Measurements from ENCODE around the gene MRC2.

MRC2 gene

DNA sequence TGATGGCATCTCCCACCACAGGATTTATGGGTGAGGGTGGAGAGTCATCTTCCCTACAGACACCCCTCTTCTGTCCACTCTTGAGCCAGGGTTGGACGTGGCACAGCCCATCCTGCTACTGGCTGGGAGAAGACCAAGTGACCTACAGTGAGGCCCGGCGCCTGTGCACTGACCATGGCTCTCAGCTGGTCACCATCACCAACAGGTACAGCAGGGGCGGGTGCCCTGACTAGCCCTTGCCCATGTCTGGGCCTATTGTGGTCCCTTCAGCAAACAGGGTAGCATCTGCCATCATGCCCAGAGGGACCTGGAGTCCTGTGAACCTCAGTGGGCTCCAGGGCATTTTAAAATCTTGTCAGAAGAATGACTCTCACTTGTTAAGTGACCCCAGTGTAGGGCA is 48.2 kb downstream of the MRC2 start:
- no peak overlapping the region for H3K9ac ChIP-seq (ENCODE audit: low read depth, low read length)
- no peaks in the 10 kb centered on the region for H3K9me3 ChIP-seq (ENCODE audit: control insufficient read depth, insufficient read depth, low read length)
- no peaks in the 10 kb centered on the region for H3K27me3 ChIP-seq (ENCODE audit: control insufficient read depth, insufficient read depth, low read length)
- no peak overlapping the region for H3K4me3 ChIP-seq (ENCODE audit: low read depth, low read length)
- H3K36me3 ChIP-seq (ENCODE audit: control insufficient read depth, insufficient read depth, low read length): no peaks in the 10 kb centered on the region; the same call in 1 of the 2 replicates
- no peaks in the 10 kb centered on the region for H3K4me1 ChIP-seq (ENCODE audit: control insufficient read depth, insufficient read depth, low read length)
- no peak overlapping the region for H3K27ac ChIP-seq (ENCODE audit: low read depth, low read length)

DNA sequence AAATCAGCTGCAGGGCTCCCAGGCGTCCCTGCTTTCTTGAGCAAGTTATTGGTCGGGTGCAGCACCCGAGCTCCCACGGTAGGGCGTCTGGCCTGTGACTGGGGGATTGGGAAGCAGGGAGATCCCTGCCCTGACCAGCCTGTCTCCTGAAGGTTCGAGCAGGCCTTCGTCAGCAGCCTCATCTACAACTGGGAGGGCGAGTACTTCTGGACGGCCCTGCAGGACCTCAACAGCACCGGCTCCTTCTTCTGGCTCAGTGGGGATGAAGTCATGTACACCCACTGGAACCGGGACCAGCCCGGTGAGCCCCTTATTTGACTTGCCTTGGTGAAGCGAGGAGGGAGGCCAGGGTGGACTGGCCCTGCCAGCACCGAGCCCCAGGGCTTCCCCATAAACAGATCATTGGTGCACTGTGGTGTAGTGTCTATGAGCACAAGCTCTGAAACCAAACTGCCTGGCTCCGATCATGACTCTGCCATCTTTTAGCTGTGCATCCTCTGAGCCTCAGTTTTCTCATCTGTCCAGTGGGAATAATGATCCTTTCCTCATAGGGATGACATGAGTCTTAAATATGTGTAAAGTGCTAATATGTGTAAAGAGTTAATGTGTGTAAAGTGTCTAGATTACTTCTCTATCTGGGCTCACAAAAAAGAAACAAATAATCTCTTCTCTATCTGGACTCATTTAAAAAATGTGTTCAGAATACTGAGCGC is 48.9 kb downstream of the MRC2 start:
- Histone ChIP-seq H3K27ac (ENCODE audit: low read depth, low read length) (no peak overlapping the region), H3K4me3 (ENCODE audit: low read depth, low read length) (no peak overlapping the region), H3K4me1 (ENCODE audit: control insufficient read depth, insufficient read depth, low read length) (no peaks in the 10 kb centered on the region), H3K9ac (ENCODE audit: low read depth, low read length) (no peak overlapping the region), H3K27me3 (ENCODE audit: control insufficient read depth, insufficient read depth, low read length) (no peaks in the 10 kb centered on the region), H3K36me3 (ENCODE audit: control insufficient read depth, insufficient read depth, low read length) (no peaks in the 10 kb centered on the region; the same call in 1 of the 2 replicates), H3K9me3 (ENCODE audit: control insufficient read depth, insufficient read depth, low read length) (no peaks in the 10 kb centered on the region)

DNA sequence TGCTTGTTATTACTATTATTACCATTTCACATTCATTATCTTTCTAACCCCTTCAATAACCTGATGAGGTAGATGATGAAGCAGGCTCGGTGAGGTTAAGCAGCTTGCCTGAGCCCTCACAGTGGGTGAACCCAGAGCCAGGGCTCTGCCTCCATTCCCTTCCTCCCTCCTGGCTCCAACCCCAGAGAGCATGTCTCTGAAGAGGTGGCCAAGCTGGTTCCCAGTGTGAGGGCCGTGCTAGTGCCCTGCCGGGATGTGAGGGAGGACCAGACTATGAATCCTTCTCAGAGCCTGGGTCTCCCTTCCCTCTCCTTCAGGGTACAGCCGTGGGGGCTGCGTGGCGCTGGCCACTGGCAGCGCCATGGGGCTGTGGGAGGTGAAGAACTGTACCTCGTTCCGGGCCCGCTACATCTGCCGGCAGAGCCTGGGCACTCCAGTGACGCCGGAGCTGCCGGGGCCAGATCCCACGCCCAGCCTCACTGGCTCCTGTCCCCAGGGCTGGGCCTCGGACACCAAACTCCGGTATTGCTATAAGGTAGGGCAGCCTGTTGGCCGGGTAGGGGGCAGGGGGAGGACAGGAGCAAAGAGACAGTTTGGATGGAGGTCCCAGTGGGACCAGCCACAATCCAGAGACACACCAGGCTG is 49.6 kb downstream of the MRC2 start:
- no peak overlapping the region for H3K27ac ChIP-seq (ENCODE audit: low read depth, low read length)
- no peaks in the 10 kb centered on the region for H3K9me3 ChIP-seq (ENCODE audit: control insufficient read depth, insufficient read depth, low read length)
- no peaks in the 10 kb centered on the region for H3K4me1 ChIP-seq (ENCODE audit: control insufficient read depth, insufficient read depth, low read length)
- H3K9ac ChIP-seq (ENCODE audit: low read depth, low read length): no peak overlapping the region
- H3K27me3 ChIP-seq (ENCODE audit: control insufficient read depth, insufficient read depth, low read length): no peaks in the 10 kb centered on the region
- peaks cover 3% of the 10 kb centered on the region; the same call in 1 of the 2 replicates for H3K36me3 ChIP-seq (ENCODE audit: control insufficient read depth, insufficient read depth, low read length)
- H3K4me3 ChIP-seq (ENCODE audit: low read depth, low read length): no peak overlapping the region

DNA sequence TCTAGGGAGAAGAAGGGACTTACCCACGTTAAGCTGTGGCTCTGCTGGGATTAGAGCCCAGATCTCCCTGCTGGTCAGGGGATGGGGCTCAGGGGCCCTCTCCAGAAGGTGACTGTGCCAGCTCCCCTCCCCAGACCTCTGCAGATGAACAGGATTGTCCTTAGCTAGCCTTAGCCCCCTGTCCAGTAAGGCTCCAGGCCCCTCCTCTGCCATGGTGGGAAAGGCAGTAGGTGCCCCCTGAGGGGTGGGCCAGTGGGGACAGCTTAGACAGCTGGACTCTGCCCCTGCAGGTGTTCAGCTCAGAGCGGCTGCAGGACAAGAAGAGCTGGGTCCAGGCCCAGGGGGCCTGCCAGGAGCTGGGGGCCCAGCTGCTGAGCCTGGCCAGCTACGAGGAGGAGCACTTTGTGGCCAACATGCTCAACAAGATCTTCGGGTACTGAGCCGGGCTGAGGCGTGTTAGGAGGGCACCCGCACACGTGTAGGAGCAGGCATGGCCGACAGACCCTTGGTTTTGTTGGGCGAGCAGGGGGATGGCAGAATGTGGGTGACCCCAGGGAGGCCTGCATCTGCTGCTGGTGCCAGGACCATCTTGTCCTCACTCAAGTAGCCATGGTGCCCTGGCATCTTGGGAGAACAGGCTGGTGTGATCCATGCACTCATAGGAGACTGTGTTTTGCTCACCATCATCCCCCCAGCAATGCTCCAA is 50.9 kb downstream of the MRC2 start:
- Histone ChIP-seq H3K9ac (ENCODE audit: low read depth, low read length) (no peak overlapping the region), H3K4me3 (ENCODE audit: low read depth, low read length) (no peak overlapping the region), H3K36me3 (ENCODE audit: control insufficient read depth, insufficient read depth, low read length) (peaks cover 6% of the 10 kb centered on the region), H3K27ac (ENCODE audit: low read depth, low read length) (no peak overlapping the region), H3K27me3 (ENCODE audit: control insufficient read depth, insufficient read depth, low read length) (no peaks in the 10 kb centered on the region), H3K4me1 (ENCODE audit: control insufficient read depth, insufficient read depth, low read length) (no peaks in the 10 kb centered on the region), H3K9me3 (ENCODE audit: control insufficient read depth, insufficient read depth, low read length) (no peaks in the 10 kb centered on the region)

DNA sequence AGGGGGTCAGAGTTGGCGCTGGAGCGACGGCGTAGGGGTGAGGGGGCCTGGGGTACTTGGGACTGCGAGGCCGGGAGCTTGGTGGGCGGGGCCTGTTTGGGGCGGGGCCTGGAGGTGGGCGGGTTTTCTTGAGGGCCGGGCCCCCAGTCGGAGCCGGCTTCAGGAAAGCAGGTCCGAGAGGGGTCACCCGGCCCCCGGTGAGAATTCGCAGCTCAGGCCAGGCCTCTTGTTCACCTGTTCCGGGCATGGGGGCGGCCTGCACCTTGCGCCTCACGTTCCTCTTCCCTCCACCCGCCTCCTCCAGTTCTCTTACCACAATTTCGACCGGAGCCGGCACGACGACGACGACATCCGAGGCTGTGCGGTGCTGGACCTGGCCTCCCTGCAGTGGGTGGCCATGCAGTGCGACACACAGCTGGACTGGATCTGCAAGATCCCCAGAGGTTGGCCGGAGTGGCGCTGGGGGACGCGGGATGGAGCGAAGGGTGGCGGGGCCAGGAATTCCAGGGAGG is 52.5 kb downstream of the MRC2 start:
- Histone ChIP-seq H3K27me3 (ENCODE audit: control insufficient read depth, insufficient read depth, low read length) (no peaks in the 10 kb centered on the region), H3K27ac (ENCODE audit: low read depth, low read length) (no peak overlapping the region), H3K4me3 (ENCODE audit: low read depth, low read length) (no peak overlapping the region), H3K4me1 (ENCODE audit: control insufficient read depth, insufficient read depth, low read length) (no peaks in the 10 kb centered on the region), H3K36me3 (ENCODE audit: control insufficient read depth, insufficient read depth, low read length) (peaks cover 10% of the 10 kb centered on the region), H3K9me3 (ENCODE audit: control insufficient read depth, insufficient read depth, low read length) (no peaks in the 10 kb centered on the region), H3K9ac (ENCODE audit: low read depth, low read length) (no peak overlapping the region)

DNA sequence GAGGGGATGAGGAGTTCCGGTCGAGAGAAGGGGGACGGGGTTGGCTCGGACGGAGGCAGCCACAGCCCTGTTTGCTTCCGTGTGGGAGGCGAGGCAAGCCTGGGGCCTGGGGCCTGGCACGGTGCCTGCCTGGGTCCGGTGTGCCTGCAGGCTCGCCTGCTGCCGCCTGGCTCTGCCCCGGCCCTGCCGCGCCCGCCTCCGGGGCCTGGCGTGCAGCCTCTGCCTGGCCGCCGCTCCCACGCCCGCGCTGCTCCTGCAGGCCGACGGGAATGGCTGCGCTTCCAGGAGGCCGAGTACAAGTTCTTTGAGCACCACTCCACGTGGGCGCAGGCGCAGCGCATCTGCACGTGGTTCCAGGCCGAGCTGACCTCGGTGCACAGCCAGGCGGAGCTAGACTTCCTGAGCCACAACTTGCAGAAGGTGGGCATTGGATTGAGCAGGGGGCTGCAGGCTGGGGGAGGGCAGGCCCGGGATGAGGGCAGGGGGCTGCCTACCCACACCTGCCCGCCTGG is 53.1 kb downstream of the MRC2 start:
- Histone ChIP-seq H3K9me3 (ENCODE audit: control insufficient read depth, insufficient read depth, low read length) (no peaks in the 10 kb centered on the region), H3K9ac (ENCODE audit: low read depth, low read length) (no peak overlapping the region), H3K4me1 (ENCODE audit: control insufficient read depth, insufficient read depth, low read length) (no peaks in the 10 kb centered on the region), H3K36me3 (ENCODE audit: control insufficient read depth, insufficient read depth, low read length) (peaks cover 10% of the 10 kb centered on the region), H3K27me3 (ENCODE audit: control insufficient read depth, insufficient read depth, low read length) (no peaks in the 10 kb centered on the region), H3K4me3 (ENCODE audit: low read depth, low read length) (no peak overlapping the region), H3K27ac (ENCODE audit: low read depth, low read length) (no peak overlapping the region)

DNA sequence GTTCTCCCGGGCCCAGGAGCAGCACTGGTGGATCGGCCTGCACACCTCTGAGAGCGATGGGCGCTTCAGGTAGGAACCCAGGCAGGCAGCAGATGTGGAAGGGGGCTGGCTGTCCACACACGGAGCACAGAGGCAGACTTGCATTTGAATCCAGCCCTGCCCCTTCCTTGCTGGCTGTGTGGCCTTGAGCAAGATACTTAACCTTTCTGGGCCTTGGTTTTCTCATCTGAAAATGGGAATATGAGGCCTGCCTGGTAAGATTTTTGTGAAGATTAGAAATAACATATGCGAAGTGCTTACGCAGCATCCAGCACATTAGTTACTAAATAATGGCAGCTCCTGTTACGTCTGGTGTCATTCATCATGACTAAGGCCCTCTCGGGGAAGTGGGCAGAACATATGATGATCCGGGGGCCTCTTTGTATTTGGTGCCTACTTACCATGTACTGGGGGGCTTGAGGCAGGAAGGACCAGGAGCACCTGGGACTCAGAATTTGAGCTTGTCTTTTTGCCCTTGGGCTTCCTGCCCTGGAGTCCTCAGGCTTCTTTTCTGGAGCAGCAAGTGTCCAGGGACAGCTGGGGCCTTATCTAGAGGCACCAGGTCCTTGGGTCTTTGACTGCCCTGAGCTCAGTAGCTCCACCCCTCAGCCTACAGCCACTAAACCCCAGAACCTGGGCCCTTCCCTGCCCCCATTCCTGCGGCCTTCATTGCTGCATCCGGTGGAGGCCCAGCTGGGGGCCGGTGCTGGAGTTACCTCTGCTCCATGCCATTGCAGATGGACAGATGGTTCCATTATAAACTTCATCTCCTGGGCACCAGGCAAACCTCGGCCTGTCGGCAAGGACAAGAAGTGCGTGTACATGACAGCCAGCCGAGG is 53.8 kb downstream of the MRC2 start:
- no peaks in the 10 kb centered on the region for H3K27me3 ChIP-seq (ENCODE audit: control insufficient read depth, insufficient read depth, low read length)
- H3K9me3 ChIP-seq (ENCODE audit: control insufficient read depth, insufficient read depth, low read length): no peaks in the 10 kb centered on the region
- no peak overlapping the region for H3K27ac ChIP-seq (ENCODE audit: low read depth, low read length)
- no peak overlapping the region for H3K9ac ChIP-seq (ENCODE audit: low read depth, low read length)
- no peaks in the 10 kb centered on the region for H3K4me1 ChIP-seq (ENCODE audit: control insufficient read depth, insufficient read depth, low read length)
- H3K4me3 ChIP-seq (ENCODE audit: low read depth, low read length): no peak overlapping the region
- peaks cover 10% of the 10 kb centered on the region for H3K36me3 ChIP-seq (ENCODE audit: control insufficient read depth, insufficient read depth, low read length)

DNA sequence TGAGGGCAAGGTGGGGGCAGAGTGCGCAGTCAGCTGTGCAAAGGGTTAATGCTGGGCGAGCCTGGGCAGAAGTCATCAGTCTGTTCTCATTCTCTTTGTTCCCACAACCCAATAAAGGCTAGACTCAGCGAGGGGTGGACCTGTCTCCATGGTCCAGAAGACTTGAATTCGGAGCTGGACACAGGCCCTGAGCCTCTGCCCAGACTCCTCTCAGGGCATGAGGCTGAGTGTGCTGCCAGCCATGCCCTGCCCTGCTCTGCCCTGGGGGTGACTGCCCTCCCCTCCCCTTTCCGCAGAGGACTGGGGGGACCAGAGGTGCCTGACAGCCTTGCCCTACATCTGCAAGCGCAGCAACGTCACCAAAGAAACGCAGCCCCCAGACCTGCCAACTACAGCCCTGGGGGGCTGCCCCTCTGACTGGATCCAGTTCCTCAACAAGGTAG is 54.5 kb downstream of the MRC2 start:
- no peaks in the 10 kb centered on the region for H3K4me1 ChIP-seq (ENCODE audit: control insufficient read depth, insufficient read depth, low read length)
- no peak overlapping the region for H3K4me3 ChIP-seq (ENCODE audit: low read depth, low read length)
- no peaks in the 10 kb centered on the region for H3K9me3 ChIP-seq (ENCODE audit: control insufficient read depth, insufficient read depth, low read length)
- no peak overlapping the region for H3K9ac ChIP-seq (ENCODE audit: low read depth, low read length)
- peaks cover 10% of the 10 kb centered on the region for H3K36me3 ChIP-seq (ENCODE audit: control insufficient read depth, insufficient read depth, low read length)
- no peaks in the 10 kb centered on the region for H3K27me3 ChIP-seq (ENCODE audit: control insufficient read depth, insufficient read depth, low read length)
- H3K27ac ChIP-seq (ENCODE audit: low read depth, low read length): no peak overlapping the region

DNA sequence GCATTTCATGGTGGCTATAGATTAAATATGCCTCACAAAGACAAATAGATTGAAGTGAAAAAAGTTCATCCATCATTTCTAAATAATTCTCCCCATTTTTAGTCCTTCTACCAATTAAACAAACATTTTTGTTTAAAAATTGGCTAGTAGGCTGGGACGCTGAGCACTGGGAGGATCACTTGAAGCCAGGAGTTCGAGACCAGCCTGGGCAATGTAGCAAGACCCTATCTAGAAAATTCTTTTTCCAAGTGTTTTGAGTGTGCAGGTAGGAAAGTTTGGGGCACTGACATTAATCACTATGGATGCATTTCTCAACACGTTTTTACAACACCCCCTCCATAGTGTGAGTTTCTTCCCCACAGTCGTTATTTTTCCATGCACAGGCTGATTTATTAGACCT is 56.7 kb downstream of the MRC2 start:
- Histone ChIP-seq H3K4me3 (ENCODE audit: low read depth, low read length) (no peak overlapping the region), H3K36me3 (ENCODE audit: control insufficient read depth, insufficient read depth, low read length) (peaks cover 10% of the 10 kb centered on the region), H3K4me1 (ENCODE audit: control insufficient read depth, insufficient read depth, low read length) (no peaks in the 10 kb centered on the region), H3K27ac (ENCODE audit: low read depth, low read length) (no peak overlapping the region), H3K9ac (ENCODE audit: low read depth, low read length) (no peak overlapping the region), H3K27me3 (ENCODE audit: control insufficient read depth, insufficient read depth, low read length) (no peaks in the 10 kb centered on the region), H3K9me3 (ENCODE audit: control insufficient read depth, insufficient read depth, low read length) (no peaks in the 10 kb centered on the region)

DNA sequence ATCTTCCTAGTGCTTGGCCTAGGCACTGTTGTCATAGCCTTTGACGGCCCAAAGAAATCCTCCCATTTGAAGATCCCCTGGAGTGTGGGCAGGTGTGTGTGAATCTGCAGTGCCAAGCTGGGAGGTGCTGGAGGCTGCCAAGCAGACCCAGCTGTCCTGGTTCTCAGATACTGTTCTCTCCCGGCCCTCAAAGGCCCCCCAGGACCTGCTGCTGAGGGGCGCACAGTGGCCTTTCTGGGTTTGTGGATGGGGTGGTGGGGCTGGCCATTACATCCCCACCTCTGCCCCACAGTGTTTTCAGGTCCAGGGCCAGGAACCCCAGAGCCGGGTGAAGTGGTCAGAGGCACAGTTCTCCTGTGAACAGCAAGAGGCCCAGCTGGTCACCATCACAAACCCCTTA is 60.5 kb downstream of the MRC2 start:
- H3K9me3 ChIP-seq (ENCODE audit: control insufficient read depth, insufficient read depth, low read length): no peaks in the 10 kb centered on the region
- H3K4me1 ChIP-seq (ENCODE audit: control insufficient read depth, insufficient read depth, low read length): no peaks in the 10 kb centered on the region
- H3K9ac ChIP-seq (ENCODE audit: low read depth, low read length): no peak overlapping the region
- H3K36me3 ChIP-seq (ENCODE audit: control insufficient read depth, insufficient read depth, low read length): peaks cover 4% of the 10 kb centered on the region; the same call in 1 of the 2 replicates
- no peaks in the 10 kb centered on the region for H3K27me3 ChIP-seq (ENCODE audit: control insufficient read depth, insufficient read depth, low read length)
- no peak overlapping the region for H3K27ac ChIP-seq (ENCODE audit: low read depth, low read length)
- H3K4me3 ChIP-seq (ENCODE audit: low read depth, low read length): no peak overlapping the region

All from HUES48 (cell line).